Prostate gland (tissue), 2 donors: ENCODE results near the gene HIVEP3. TPM values are rescaled to one million over a fixed set of nuclear protein-coding genes. Genes with fewer than 3 reads are reported as not detected.

Source experiments
- DNase-seq: peaks from one replicate; pipeline ENCODE4 v3.0.0-alpha.2; 2019; ENCODE audit warnings: low spot score
- H3K27ac ChIP-seq, 2 donors: fragments of 200-600 bp; sonication (generic); 2 replicates each; pipeline ENCODE4 v1.5.1; 2017 to 2019
- H3K27me3 ChIP-seq: fragments of 200-600 bp; sonication (generic); replicated peaks from 2 replicates; pipeline ENCODE4 v1.5.1; 2019; ENCODE audit not compliant: insufficient read depth
- H3K36me3 ChIP-seq, 2 donors: fragments of 200-600 bp; sonication (generic); 1 replicate in 1 of 2; 2 replicates in 1 of 2; pipeline versions ENCODE4 v1.5.1 to v1.8.1; 2017 to 2019
- H3K4me1 ChIP-seq: fragments of 200-600 bp; sonication (generic); replicated peaks from 2 replicates; pipeline ENCODE4 v1.5.1; 2019
- H3K4me3 ChIP-seq, 2 donors: fragments of 200-600 bp; sonication (generic); 2 replicates each; pipeline ENCODE4 v1.5.1; 2017 to 2019
- H3K9me3 ChIP-seq: fragments of 200-600 bp; sonication (generic); 2 replicates; pipeline ENCODE4 v1.5.1; 2017
- POLR2A ChIP-seq: fragments of 450-650 bp; IDR thresholded peaks from one replicate; pipeline ENCODE4 v1.6.1; 2016; ENCODE audit warnings: antibody characterized with exemption, mild to moderate bottlenecking
- POLR2AphosphoS5 ChIP-seq: sonication (generic); formaldehyde crosslinking; IDR thresholded peaks from one replicate; pipeline ENCODE4 v1.6.1; 2017; ENCODE audit warnings: antibody characterized with exemption
- WGBS: methylation state at CpG from one replicate; pipeline ENCODE4 v1.1.5; 2018; 5-methylcytosine and 5-hydroxymethylcytosine counted together
- intact Hi-C: fragments of 100-400 bp; cut with DNase I; formaldehyde crosslinking; loops from one replicate; pipeline ENCODE4 v1.14.2; 2022
- total RNA-seq, 2 donors: library from RNA; depleted of rRNA; stranded (reverse); fragments of >200 nt; gene quantifications; one replicate each; pipeline ENCODE4 v1.1.0, GENCODE V29; 2016
- TF ChIP-seq, protein P1 (sequence below), 4 experiments: fragments of 200-600 bp in 2 of 4; fragments of 450-650 bp in 2 of 4; sonication (generic) in 2 of 4; IDR thresholded peaks; 1 replicate in 3 of 4; 2 replicates in 1 of 4; pipeline ENCODE4 v1.5.1; 2016 to 2019; ENCODE audit warnings: antibody characterized with exemption in 4 of 4, mild to moderate bottlenecking in 2 of 4, moderate library complexity in 2 of 4

The HIVEP3 gene
- total RNA-seq, 2 donors from 2014 or later = 9.3 to 11.2 TPM

DNA sequence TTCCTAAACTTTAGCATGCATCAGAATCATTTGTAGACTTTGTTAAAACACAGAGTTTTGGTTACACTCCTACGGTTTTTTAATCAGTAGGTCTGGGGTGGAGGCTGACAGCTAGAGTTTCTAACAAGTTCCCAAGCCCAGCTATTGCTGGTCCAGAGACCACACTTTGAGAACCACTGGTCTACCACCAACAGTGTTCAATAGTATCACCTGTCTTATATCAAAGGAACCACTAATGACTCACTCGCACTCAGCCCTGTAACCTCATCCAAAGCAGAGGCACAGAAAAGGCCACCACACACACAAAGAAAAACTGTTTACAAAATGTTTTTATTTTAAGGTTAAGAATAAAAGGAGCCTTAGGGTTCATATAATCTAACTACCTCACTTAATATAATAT is 68.7 kb downstream of the HIVEP3 start:
- Histone ChIP-seq H3K4me1 (no peaks in the 10 kb centered on the region), H3K27ac (no peak overlapping the region), H3K4me3 (no peak overlapping the region), H3K27me3 (no peaks in the 10 kb centered on the region), H3K36me3 (no peaks in the 10 kb centered on the region), H3K9me3 (no peaks in the 10 kb centered on the region)
- TF ChIP-seq POLR2AphosphoS5 = no peak
- TF ChIP-seq, protein P1, sequence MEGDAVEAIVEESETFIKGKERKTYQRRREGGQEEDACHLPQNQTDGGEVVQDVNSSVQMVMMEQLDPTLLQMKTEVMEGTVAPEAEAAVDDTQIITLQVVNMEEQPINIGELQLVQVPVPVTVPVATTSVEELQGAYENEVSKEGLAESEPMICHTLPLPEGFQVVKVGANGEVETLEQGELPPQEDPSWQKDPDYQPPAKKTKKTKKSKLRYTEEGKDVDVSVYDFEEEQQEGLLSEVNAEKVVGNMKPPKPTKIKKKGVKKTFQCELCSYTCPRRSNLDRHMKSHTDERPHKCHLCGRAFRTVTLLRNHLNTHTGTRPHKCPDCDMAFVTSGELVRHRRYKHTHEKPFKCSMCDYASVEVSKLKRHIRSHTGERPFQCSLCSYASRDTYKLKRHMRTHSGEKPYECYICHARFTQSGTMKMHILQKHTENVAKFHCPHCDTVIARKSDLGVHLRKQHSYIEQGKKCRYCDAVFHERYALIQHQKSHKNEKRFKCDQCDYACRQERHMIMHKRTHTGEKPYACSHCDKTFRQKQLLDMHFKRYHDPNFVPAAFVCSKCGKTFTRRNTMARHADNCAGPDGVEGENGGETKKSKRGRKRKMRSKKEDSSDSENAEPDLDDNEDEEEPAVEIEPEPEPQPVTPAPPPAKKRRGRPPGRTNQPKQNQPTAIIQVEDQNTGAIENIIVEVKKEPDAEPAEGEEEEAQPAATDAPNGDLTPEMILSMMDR (IDR thresholded peaks at IDR 0.05) = no peak
- TF ChIP-seq POLR2A = no peak
- DNase-seq = no peak
- WGBS = 88% methylated on average over 2 of the region's 2 CpGs
- intact Hi-C loops = no loop called here

DNA sequence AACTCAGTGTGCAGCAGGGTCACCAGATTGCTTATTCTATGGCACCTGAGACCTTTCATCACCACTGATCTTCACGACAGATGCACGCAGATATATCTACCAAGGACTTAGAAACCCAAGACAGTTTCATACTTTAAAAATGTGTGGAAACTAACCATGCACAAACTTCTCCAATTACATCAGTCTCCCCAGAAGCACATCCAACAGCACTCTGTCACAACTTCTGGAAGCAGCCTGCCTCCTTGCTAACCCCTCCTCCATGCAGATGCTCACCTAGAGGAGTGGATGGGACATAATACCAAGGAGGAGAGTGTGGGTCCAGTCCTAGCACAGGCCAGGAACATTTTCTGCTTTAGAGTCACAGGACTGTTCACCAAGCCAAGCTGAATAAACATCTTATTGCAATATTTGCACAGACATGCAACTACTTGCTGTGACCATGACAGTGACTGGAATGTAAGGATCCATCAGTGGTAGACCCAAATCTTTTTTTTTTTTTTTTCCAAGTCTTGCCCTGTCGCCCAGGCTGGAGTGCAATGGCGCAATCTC is 69.4 kb downstream of the HIVEP3 start:
- Histone ChIP-seq H3K27ac (no peak overlapping the region), H3K4me3 (no peak overlapping the region), H3K9me3 (no peaks in the 10 kb centered on the region), H3K36me3 (no peaks in the 10 kb centered on the region), H3K27me3 (no peaks in the 10 kb centered on the region), H3K4me1 (no peaks in the 10 kb centered on the region)
- WGBS = 80% methylated on average over 4 of the region's 4 CpGs
- TF ChIP-seq POLR2A = no peak
- TF ChIP-seq, protein P1 (IDR thresholded peaks at IDR 0.05) = no peak
- TF ChIP-seq POLR2AphosphoS5 = peak; percentile 81
- DNase-seq = peak; percentile 65
- intact Hi-C loops = no loop called here

DNA sequence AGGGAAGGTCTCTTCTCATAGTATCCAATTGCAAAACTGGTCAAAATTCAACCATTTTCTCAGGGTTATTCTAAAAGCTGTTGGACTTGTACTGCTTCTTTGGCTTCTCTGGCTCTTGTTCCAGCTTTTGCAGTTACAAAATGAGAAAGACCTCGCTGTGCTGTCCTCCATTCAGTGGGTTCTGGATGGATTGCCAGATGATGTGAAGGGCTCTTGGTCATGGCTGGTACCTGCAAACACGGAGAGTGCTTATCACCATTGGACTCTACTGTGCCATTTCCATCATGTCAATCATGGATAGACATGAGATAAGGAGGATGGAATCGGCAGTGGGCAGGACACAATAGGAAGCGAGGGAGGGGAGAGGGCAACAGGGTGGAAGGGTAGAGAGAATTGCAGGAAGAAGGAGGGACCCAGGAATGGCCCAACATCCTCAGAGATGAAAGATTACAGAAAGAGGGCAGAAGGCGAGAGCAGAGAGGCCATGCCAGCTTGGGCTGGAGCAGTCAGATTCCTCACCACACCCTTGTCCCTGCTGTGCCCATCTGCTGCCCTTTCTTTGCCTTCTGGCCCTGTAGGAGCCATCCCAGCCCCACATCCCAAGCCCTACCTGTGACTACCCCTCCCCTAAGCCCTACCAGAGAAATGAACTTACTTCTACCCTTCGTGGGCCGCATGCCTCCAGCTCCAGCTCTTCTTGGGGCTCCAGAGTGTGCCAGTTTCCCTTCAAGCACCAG is 70.3 kb downstream of the HIVEP3 start:
- Histone ChIP-seq H3K4me3 (no peak overlapping the region), H3K9me3 (no peaks in the 10 kb centered on the region), H3K27ac (no peak overlapping the region), H3K27me3 (no peaks in the 10 kb centered on the region), H3K4me1 (no peaks in the 10 kb centered on the region), H3K36me3 (no peaks in the 10 kb centered on the region)
- TF ChIP-seq POLR2A (no peak), POLR2AphosphoS5 (no peak)
- TF ChIP-seq, protein P1 (IDR thresholded peaks at IDR 0.05) = no peak
- 92% methylated on average over 7 of the region's 7 CpGs for WGBS
- intact Hi-C loops = no loop called here
- no peak for DNase-seq

DNA sequence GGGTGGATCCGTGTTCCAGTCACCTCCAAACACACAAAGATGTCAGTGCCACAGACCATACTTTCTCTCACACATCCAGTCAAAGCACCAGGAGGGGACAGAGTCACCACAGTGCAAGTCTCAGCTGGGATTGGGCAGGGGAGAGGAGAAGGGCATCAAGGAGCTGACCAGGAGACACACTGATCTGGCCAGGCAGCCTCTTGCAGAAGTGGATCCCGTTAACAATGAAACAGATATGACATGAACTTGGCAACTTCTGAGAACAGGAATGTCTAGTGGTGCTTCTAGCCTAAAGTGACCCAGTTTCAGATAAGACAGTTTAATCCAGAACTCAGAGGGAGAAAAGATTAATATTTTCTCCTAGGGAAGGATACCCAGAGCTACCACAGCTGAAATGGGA is 71.0 kb downstream of the HIVEP3 start:
- H3K4me1 ChIP-seq = no peaks in the 10 kb centered on the region
- no peak for DNase-seq
- WGBS = 48% methylated on average over 2 of the region's 2 CpGs
- intact Hi-C loops = no loop called here
- no peak overlapping the region for H3K27ac ChIP-seq
- no peaks in the 10 kb centered on the region for H3K27me3 ChIP-seq
- H3K9me3 ChIP-seq = no peaks in the 10 kb centered on the region
- no peaks in the 10 kb centered on the region for H3K36me3 ChIP-seq
- no peak for TF ChIP-seq POLR2AphosphoS5
- TF ChIP-seq, protein P1 (IDR thresholded peaks at IDR 0.05) = no peak
- TF ChIP-seq POLR2A = no peak
- no peak overlapping the region for H3K4me3 ChIP-seq
